ENCODE measurements around the gene USO1.
"Not testable (repeated sequence)": the region's sequence is repeated elsewhere in the genome, so short reads cannot be mapped to it uniquely, and the experiment has no call there.

The USO1 gene

GRCh38 chr4:75844151-75844662, 119.8 kb downstream of the USO1 start:
- no peak for DNase-seq (ENCODE audit: low read depth)

GRCh38 chr4:75845992-75846391, 121.6 kb downstream of the USO1 start:
- DNase-seq (ENCODE audit: low read depth), result no peak

- DNase-seq (ENCODE audit: low read depth), result not testable (repeated sequence)
These were observed 123.9 kb downstream of the USO1 start for GRCh38 chr4:75848171-75848760.

- no peak for DNase-seq (ENCODE audit: low read depth)
These were observed 124.5 kb downstream of the USO1 start for GRCh38 chr4:75848891-75849290.

GRCh38 chr4:75849461-75849860, 125.1 kb downstream of the USO1 start:
- no peak for DNase-seq (ENCODE audit: low read depth)

- no peak for DNase-seq (ENCODE audit: low read depth)
These were observed 134.3 kb downstream of the USO1 start for GRCh38 chr4:75858721-75859120.

GRCh38 chr4:75860606-75861005, 136.2 kb downstream of the USO1 start:
- no peak for DNase-seq (ENCODE audit: low read depth)
